Measurements from ENCODE around the gene TMEM184B. TPM values are rescaled to one million over a fixed set of nuclear protein-coding genes. Genes with fewer than 3 reads are reported as not detected.

The TMEM184B gene
- total RNA-seq, 4 donors from 2014 or later: 42.9 to 92.2 (median 74.5) TPM

DNA sequence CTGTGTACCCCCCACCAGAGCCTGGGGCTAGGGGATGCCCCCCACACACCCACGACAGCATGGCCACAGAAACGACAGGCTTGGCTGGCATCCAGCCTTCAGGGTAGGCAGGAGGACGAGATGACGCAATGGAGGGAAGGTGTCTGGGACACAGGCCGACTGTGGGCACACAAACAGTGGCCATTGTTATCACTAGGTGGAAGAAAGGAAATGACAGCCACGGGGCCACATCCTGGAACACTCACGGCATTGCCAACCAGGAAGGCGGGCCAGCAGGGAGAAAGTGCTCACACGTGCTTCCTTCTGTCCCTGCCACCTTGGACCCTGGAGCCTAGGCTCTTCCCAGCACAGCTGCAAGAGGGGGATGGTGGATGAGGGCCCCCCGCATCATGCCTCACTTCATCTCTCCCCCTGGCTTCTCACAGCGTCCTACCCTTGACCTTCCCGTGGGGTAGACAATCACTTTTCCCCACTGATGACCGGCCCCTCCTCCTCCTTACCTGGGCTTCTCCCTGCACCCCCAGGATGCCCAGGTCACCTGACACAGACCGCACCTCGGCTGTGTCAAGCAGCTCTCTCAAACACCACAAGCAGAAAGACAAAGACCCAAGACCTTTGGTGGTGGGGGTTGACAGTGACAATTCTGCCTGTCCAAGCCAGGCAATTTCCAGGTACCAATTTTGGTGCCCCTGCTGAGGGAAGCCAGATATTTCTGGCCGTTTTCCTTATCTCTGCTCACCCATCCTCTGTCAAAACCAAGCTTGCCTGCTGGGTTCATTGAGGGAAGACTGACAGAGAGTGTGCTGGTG, 99.8 kb downstream of the TMEM184B start:
- H3K27me3 ChIP-seq: no peaks in the 10 kb centered on the region
- H3K4me3 ChIP-seq (replicated peaks in 1 of 3): no peak overlapping the region
- intact Hi-C loops (cut with DNase I): no loop called here
- WGBS, 2 donors: 48 to 61% methylated on average over 16 of the region's 16 CpGs
- peak; percentile 35 to 51 for DNase-seq
- peaks cover 19 to 42% of the 10 kb centered on the region in 2 donors for H3K4me1 ChIP-seq
- H3K27ac ChIP-seq: peak overlapping the region in 2 of 3 donors; percentile 22 to 75
- TF ChIP-seq, protein P1, sequence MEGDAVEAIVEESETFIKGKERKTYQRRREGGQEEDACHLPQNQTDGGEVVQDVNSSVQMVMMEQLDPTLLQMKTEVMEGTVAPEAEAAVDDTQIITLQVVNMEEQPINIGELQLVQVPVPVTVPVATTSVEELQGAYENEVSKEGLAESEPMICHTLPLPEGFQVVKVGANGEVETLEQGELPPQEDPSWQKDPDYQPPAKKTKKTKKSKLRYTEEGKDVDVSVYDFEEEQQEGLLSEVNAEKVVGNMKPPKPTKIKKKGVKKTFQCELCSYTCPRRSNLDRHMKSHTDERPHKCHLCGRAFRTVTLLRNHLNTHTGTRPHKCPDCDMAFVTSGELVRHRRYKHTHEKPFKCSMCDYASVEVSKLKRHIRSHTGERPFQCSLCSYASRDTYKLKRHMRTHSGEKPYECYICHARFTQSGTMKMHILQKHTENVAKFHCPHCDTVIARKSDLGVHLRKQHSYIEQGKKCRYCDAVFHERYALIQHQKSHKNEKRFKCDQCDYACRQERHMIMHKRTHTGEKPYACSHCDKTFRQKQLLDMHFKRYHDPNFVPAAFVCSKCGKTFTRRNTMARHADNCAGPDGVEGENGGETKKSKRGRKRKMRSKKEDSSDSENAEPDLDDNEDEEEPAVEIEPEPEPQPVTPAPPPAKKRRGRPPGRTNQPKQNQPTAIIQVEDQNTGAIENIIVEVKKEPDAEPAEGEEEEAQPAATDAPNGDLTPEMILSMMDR (IDR thresholded peaks at IDR 0.05): no peak
- no peaks in the 10 kb centered on the region for H3K36me3 ChIP-seq
- no peaks in the 10 kb centered on the region for H3K9me3 ChIP-seq

DNA sequence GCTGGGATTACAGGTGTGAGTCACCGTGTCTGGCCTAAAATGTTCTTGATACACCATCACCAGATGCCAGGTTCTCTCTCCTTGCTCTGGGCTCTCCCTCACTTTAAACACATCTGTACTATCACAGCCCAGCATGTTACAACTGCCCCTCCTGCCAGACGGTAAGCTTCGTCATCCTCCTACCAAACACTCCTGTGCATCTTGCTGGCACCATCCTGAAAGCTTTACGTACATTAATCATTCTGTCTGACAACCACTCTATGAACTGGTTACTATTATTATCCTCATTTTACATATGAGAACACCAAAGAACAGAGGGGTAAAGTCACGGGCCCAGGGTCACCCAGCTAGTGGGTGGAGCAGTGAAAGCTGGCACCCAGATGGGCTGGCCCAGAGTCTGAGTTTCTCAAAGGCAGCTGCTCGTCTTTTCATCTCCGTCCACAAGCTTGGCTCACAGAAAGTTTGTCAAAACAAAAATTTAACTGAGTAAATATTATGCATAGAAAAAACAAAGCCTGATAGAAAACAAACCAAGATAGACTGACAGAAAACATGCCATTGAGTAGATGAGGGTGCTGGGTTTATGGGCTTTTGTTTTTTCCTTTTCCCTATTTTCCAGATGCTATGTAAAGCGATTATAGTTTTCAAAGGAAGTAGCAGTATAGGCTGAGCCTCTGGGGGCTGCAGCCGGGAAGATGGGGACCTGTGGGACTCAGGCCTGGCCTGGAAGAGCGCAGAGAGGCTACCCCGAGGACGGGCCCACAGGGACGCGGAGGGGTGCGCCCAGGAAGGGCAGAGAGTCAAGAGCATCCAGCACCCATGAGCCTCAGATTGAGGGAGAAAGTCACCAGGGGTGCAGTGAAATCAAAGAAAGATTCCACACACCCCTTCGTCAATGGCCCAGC, 100.6 kb downstream of the TMEM184B start:
- Histone ChIP-seq H3K36me3 (no peaks in the 10 kb centered on the region), H3K27me3 (no peaks in the 10 kb centered on the region), H3K9me3 (no peaks in the 10 kb centered on the region), H3K4me1 (peaks cover 21 to 41% of the 10 kb centered on the region in 2 donors), H3K4me3 (replicated peaks in 1 of 3) (no peak overlapping the region), H3K27ac (peak overlapping the region in 2 of 3 donors; percentile 22 to 75)
- WGBS, 2 donors: 70 to 87% methylated on average over 16 of the region's 16 CpGs
- intact Hi-C loops (cut with DNase I): no loop called here
- DNase-seq: no peak
- no peak for TF ChIP-seq POLR2A (IDR thresholded peaks at IDR 0.05)
- TF ChIP-seq, protein P1 (IDR thresholded peaks at IDR 0.05): no peak

DNA sequence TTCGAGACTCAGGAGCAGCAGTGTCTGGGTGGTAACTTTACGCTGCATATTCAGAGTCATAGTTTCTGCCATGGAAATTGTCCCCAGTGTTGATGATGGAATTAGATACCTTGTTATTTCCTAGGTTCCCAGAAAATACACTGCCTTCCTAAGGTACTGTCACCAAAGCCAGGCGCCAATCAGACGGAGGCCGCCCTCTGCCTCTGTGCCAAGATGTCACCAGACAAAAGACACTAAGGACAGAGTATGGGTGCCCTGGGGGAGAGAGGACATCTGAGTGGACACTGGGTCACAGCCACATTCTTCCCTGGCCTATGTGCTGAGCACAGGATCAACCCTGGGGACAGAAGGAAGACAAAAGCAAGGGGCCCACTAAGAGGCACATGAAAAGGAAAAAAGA, 102.3 kb downstream of the TMEM184B start:
- 97 to 100% methylated on average over 5 of the region's 5 CpGs for WGBS, 2 donors
- no peaks in the 10 kb centered on the region for H3K36me3 ChIP-seq
- DNase-seq: no peak
- intact Hi-C loops (cut with DNase I): no loop called here
- peaks cover 22 to 39% of the 10 kb centered on the region in 2 donors for H3K4me1 ChIP-seq
- TF ChIP-seq, protein P1 (IDR thresholded peaks at IDR 0.05): no peak
- TF ChIP-seq POLR2A (IDR thresholded peaks at IDR 0.05): no peak
- no peak overlapping the region for H3K4me3 ChIP-seq (replicated peaks in 1 of 3)
- no peak overlapping the region for H3K27ac ChIP-seq
- H3K9me3 ChIP-seq: no peaks in the 10 kb centered on the region
- H3K27me3 ChIP-seq: no peaks in the 10 kb centered on the region

Small RNA genes within 50 kb of the gene (small RNA-seq; reads per million reads assigned to genes)
- gene RF00017 (not detected), gene RN7SL704P (0.38 reads per million)

Other genes starting within 250 kb of the TMEM184B start
- gene PICK1, start 215.6 kb downstream of the TMEM184B start, total RNA-seq: 10 to 100 TPM; 52.2 to 81.4 (median 57.5) TPM
- gene SLC16A8, start 188.8 kb downstream of the TMEM184B start, total RNA-seq: 1 to 10 TPM in 1 of 4 donors, under 1 TPM in 1, not detected in 2; 0.88 to 1.0 TPM
- 1 to 10 TPM in 2 of 4 donors, under 1 TPM in 2; 0.50 to 1.7 (median 1.1) TPM for gene BAIAP2L2, start 162.3 kb downstream of the TMEM184B start, total RNA-seq
- 100 to 1,000 TPM; 106 to 122 (median 112) TPM for gene PLA2G6, start 91.2 kb downstream of the TMEM184B start, total RNA-seq
- 100 to 1,000 TPM in 1 of 4 donors, 10 to 100 TPM in 3; 13.1 to 111 (median 24.6) TPM for gene MAFF, start 71.0 kb downstream of the TMEM184B start, total RNA-seq
- gene CSNK1E, start 44.4 kb upstream of the TMEM184B start, total RNA-seq: 10 to 100 TPM; 53.2 to 98.4 (median 69.5) TPM
- not detected for gene KCNJ4, start 182.2 kb upstream of the TMEM184B start, total RNA-seq
- gene KDELR3, start 195.1 kb upstream of the TMEM184B start, total RNA-seq: 10 to 100 TPM in 2 of 4 donors, 1 to 10 TPM in 2; 7.5 to 14.4 (median 11.8) TPM
- gene DDX17, start 233.3 kb upstream of the TMEM184B start, total RNA-seq: 1,000 to 10,000 TPM in 1 of 4 donors, 100 to 1,000 TPM in 3; 594 to 1,014 (median 833) TPM